GM06990 (cell line): Measurements from ENCODE around the gene GSTM5.
"Not testable (repeated sequence)": the region's sequence is repeated elsewhere in the genome, so short reads cannot be mapped to it uniquely, and the experiment has no call there.

Experiments
- DNase-seq: peaks from one replicate; pipeline ENCODE4 v3.0.0-alpha.2; 2011; ENCODE audit not compliant: insufficient read length; ENCODE audit errors: extremely low read depth
- H3K27me3 ChIP-seq: replicated peaks from 2 replicates; pipeline ENCODE4 v1.6.0; 2011; ENCODE audit warnings: low read length; ENCODE audit not compliant: control insufficient read depth, insufficient read depth
- H3K36me3 ChIP-seq: 2 replicates; pipeline ENCODE4 v1.5.1; 2011; ENCODE audit warnings: low read length; ENCODE audit not compliant: control insufficient read depth, insufficient read depth
- H3K4me3 ChIP-seq: replicated peaks from 2 replicates; pipeline ENCODE4 v1.5.1; 2011; ENCODE audit warnings: low read depth, mild to moderate bottlenecking, control low read depth, low read length
- CTCF ChIP-seq: IDR thresholded peaks from 2 replicates; pipeline ENCODE4 v1.5.1; 2011; ENCODE audit warnings: low read length, control low read depth, mild to moderate bottlenecking, inconsistent platforms; ENCODE audit not compliant: insufficient read depth, poor library complexity, severe bottlenecking

Gene GSTM5

DNA sequence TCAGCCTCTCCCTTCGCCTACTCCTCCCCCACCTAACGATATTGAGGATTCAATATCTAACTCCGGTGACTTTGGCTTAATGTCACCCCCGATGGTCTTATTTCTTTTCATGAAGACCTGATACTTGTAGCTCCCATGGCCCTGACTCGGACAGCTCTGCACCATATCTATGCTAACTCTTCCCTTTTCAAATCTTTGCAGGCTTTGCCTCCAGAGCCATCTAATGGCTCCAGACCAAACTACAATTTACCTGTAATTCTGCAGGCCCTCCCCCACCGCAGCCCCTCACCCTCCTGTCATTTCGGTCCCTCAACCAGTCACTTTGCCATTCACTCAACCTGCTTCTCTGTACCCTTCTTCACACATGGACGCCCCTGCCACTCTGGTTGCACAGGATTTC lies 7.9 kb upstream of the GSTM5 start:
- no peak overlapping the region for H3K4me3 ChIP-seq
- H3K36me3 ChIP-seq, result no peaks in the 10 kb centered on the region
- peak; percentile 2 for TF ChIP-seq CTCF
- no peaks in the 10 kb centered on the region for H3K27me3 ChIP-seq
- DNase-seq, result no peak

GRCh38 chr1:109705411-109705810 lies 6.6 kb upstream of the GSTM5 start:
- H3K36me3 ChIP-seq, result no peaks in the 10 kb centered on the region
- H3K27me3 ChIP-seq, result no peaks in the 10 kb centered on the region
- H3K4me3 ChIP-seq, result no peak overlapping the region
- DNase-seq, result no peak
- no peak for TF ChIP-seq CTCF

DNA sequence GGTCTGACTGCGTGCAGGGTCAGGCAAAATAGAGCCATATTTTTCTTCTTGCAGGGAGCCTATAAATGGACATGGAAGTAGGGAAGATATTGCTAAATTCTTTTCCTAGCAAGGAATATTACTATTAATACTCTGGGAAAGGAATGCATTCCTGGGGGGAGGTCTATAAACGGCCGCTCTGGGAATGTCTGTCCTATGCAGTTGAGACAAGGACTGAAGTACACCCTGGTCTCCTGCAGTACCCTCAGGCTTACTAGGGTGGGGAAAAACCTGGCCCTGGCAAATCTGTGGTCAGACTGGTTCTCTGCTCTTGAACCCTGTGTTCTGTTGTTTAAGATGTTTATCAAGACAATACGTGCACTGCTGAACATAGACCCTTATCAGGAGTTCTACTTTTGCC lies 3.1 kb upstream of the GSTM5 start:
- DNase-seq, H3K4me3 ChIP-seq, H3K36me3 ChIP-seq, H3K27me3 ChIP-seq: not testable (repeated sequence)

- H3K27me3 ChIP-seq, DNase-seq, H3K36me3 ChIP-seq, H3K4me3 ChIP-seq: not testable (repeated sequence)
These were observed 2.2 kb upstream of the GSTM5 start for GRCh38 chr1:109709822-109710221.

DNA sequence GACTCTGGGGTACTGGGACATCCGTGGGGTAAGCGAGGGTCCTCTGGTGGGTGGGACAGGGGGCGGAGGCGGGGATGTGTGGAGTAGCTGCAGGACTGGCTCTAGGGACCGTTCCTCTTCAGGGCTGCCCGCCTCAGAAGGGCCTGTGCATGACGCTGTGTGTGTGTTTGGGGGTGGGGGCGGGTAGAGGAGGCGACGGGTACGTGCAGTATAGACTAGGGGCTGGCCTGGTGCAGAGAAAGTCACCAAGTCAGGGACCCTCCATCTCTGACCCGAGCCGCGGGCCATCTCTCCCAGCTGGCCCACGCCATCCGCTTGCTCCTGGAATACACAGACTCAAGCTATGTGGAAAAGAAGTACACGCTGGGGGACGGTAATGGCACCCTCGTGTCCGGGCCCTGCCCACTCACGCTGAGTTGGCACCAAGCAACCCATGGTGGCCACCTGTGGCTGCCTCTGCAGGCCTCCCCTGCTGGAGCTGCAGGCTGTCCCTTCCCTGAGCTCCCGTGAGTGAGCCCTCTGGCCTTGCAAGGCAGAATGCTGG lies 342 bp downstream of the GSTM5 start:
- no peaks in the 10 kb centered on the region for H3K27me3 ChIP-seq
- DNase-seq, result no peak
- TF ChIP-seq CTCF, result no peak

GRCh38 chr1:109713636-109714035 lies 1.6 kb downstream of the GSTM5 start:
- no peaks in the 10 kb centered on the region for H3K27me3 ChIP-seq
- DNase-seq, result no peak
- no peaks in the 10 kb centered on the region for H3K36me3 ChIP-seq
- no peak for TF ChIP-seq CTCF
- no peak overlapping the region for H3K4me3 ChIP-seq

More for the DNA sequence above, 342 bp downstream of the GSTM5 start:
- Histone ChIP-seq H3K4me3 (no peak overlapping the region), H3K36me3 (no peaks in the 10 kb centered on the region)
